Measurements from ENCODE around the gene TYW1.
"Not testable (repeated sequence)": the region's sequence is repeated elsewhere in the genome, so short reads cannot be mapped to it uniquely, and the experiment has no call there.

Gene TYW1

GRCh38 chr7:67111342-67111741 is 114.7 kb downstream of the TYW1 start:
- not testable (repeated sequence) for DNase-seq (ENCODE audit: insufficient read length, low spot score); FAIRE-seq

GRCh38 chr7:67114483-67115246 is 118.0 kb downstream of the TYW1 start:
- FAIRE-seq; DNase-seq (ENCODE audit: insufficient read length, low spot score): not testable (repeated sequence)

- not testable (repeated sequence) for FAIRE-seq; DNase-seq (ENCODE audit: insufficient read length, low spot score)
Observed at GRCh38 chr7:67120491-67120890, 123.9 kb downstream of the TYW1 start.

GRCh38 chr7:67128257-67128656 is 131.6 kb downstream of the TYW1 start:
- FAIRE-seq; DNase-seq (ENCODE audit: insufficient read length, low spot score): not testable (repeated sequence)

GRCh38 chr7:67130766-67131165 is 134.1 kb downstream of the TYW1 start:
- not testable (repeated sequence) for DNase-seq (ENCODE audit: insufficient read length, low spot score)

GRCh38 chr7:67134912-67135311 is 138.3 kb downstream of the TYW1 start:
- not testable (repeated sequence) for DNase-seq (ENCODE audit: insufficient read length, low spot score); FAIRE-seq

More at GRCh38 chr7:67130766-67131165, 134.1 kb downstream of the TYW1 start:
- not testable (repeated sequence) for FAIRE-seq

GRCh38 chr7:67135617-67136486 is 139.2 kb downstream of the TYW1 start:
- DNase-seq (ENCODE audit: insufficient read length, low spot score); FAIRE-seq: not testable (repeated sequence)

GRCh38 chr7:67137489-67137888 is 140.9 kb downstream of the TYW1 start:
- not testable (repeated sequence) for FAIRE-seq; DNase-seq (ENCODE audit: insufficient read length, low spot score)

- not testable (repeated sequence) for FAIRE-seq; DNase-seq (ENCODE audit: insufficient read length, low spot score)
Observed at GRCh38 chr7:67139876-67140275, 143.2 kb downstream of the TYW1 start.

- FAIRE-seq; DNase-seq (ENCODE audit: insufficient read length, low spot score): not testable (repeated sequence)
Observed at GRCh38 chr7:67141001-67141400, 144.4 kb downstream of the TYW1 start.

- DNase-seq (ENCODE audit: insufficient read length, low spot score); FAIRE-seq: not testable (repeated sequence)
Observed at GRCh38 chr7:67143091-67143786, 146.6 kb downstream of the TYW1 start.

- DNase-seq (ENCODE audit: insufficient read length, low spot score): not testable (repeated sequence)
- peak; percentile 51 for FAIRE-seq
Observed at GRCh38 chr7:67145581-67146193, 149.1 kb downstream of the TYW1 start.

GRCh38 chr7:67149131-67149530 is 152.5 kb downstream of the TYW1 start:
- FAIRE-seq; DNase-seq (ENCODE audit: insufficient read length, low spot score): not testable (repeated sequence)

- FAIRE-seq; DNase-seq (ENCODE audit: insufficient read length, low spot score): not testable (repeated sequence)
Observed at GRCh38 chr7:67154374-67154773, 157.7 kb downstream of the TYW1 start.

GRCh38 chr7:67156064-67156463 is 159.4 kb downstream of the TYW1 start:
- not testable (repeated sequence) for DNase-seq (ENCODE audit: insufficient read length, low spot score); FAIRE-seq

GRCh38 chr7:67163285-67163684 is 166.7 kb downstream of the TYW1 start:
- peak; percentile 73 for FAIRE-seq
- DNase-seq (ENCODE audit: insufficient read length, low spot score): not testable (repeated sequence)

GRCh38 chr7:67171151-67171550 is 174.5 kb downstream of the TYW1 start:
- FAIRE-seq (peak; percentile 92), DNase-seq (ENCODE audit: insufficient read length, low spot score) (peak; percentile 2)

- DNase-seq (ENCODE audit: insufficient read length, low spot score): not testable (repeated sequence)
Observed at GRCh38 chr7:67176730-67177129, 180.1 kb downstream of the TYW1 start.

GRCh38 chr7:67178915-67179688 is 182.5 kb downstream of the TYW1 start:
- FAIRE-seq: peak; percentile 28
- not testable (repeated sequence) for DNase-seq (ENCODE audit: insufficient read length, low spot score)

More at GRCh38 chr7:67176730-67177129, 180.1 kb downstream of the TYW1 start:
- FAIRE-seq: peak; percentile 72
